Adrenal gland (tissue), 12 donors: Measurements from ENCODE around the gene CTTNBP2NL. TPM values are rescaled to one million over a fixed set of nuclear protein-coding genes. Genes with fewer than 3 reads are reported as not detected.

Experiments
- DNase-seq, 7 donors: peaks; one replicate each; pipeline ENCODE4 v3.0.0-alpha.2; 2019 to 2020
- H3K27ac ChIP-seq, 5 donors: fragments of 200-600 bp; sonication (generic) in 4 of 5; 1 replicate in 3 of 5; 2 replicates in 2 of 5; pipeline versions ENCODE4 v1.5.1 to v1.8.0; 2016 to 2020; ENCODE audit warnings: mild to moderate bottlenecking in 1 of 5
- H3K27me3 ChIP-seq: fragments of 200-600 bp; 2 replicates; pipeline ENCODE4 v1.8.0; 2021
- H3K36me3 ChIP-seq, 2 donors: fragments of 200-600 bp; replicated peaks in 1 of 2; 1 replicate in 1 of 2; 2 replicates in 1 of 2; pipeline versions ENCODE4 v1.5.1 to v1.8.0; 2018 to 2022
- H3K4me1 ChIP-seq, 2 donors: fragments of 200-600 bp; replicated peaks in 1 of 2; 1 replicate in 1 of 2; 2 replicates in 1 of 2; pipeline versions ENCODE4 v1.5.1 to v1.8.0; 2018 to 2021
- H3K4me3 ChIP-seq, 4 donors: fragments of 200-600 bp; sonication (generic) in 3 of 4; one replicate each; pipeline ENCODE4 v1.5.1; 2016 to 2018
- H3K9me3 ChIP-seq, 3 donors: fragments of 200-600 bp; sonication (generic) in 1 of 3; replicated peaks in 1 of 3; 1 replicate in 2 of 3; 2 replicates in 1 of 3; pipeline versions ENCODE4 v1.5.1 to v1.8.0; 2016 to 2021
- POLR2A ChIP-seq, 2 donors: fragments of 450-650 bp; IDR thresholded peaks; one replicate each; pipeline ENCODE4 v1.6.1; 2017; ENCODE audit warnings: antibody characterized with exemption in 2 of 2, mild to moderate bottlenecking in 2 of 2, moderate library complexity in 1 of 2
- WGBS, 4 donors: extraction: QIAGEN DNeasy Blood & Tissue Kit in 2 of 4; methylation state at CpG; one replicate each; pipeline versions ENCODE4 v1.1.5 to v1.1.7; 2013 to 2017; 5-methylcytosine and 5-hydroxymethylcytosine counted together
- intact Hi-C, 2 donors: fragments of 100-400 bp; cut with DNase I; formaldehyde crosslinking; loops; one replicate each; pipeline versions ENCODE4 v1.14.1 to v1.15.0; 2022 to 2023
- polyA plus RNA-seq, 3 donors: library from polyadenylated mRNA; stranded (reverse); fragments of 200-250 nt in 2 of 3; fragments of 350-450 nt in 1 of 3; fragmentation: Illumina TruSeq in 1 of 3; extraction: RNeasy Lipid Tissue Mini Kit (QIAGEN cat#74804) in 1 of 3; gene quantifications; one replicate each; pipeline ENCODE4 v1.2.3, GENCODE V29; 2013 to 2014
- total RNA-seq, 9 donors: library from RNA; depleted of rRNA in 4 of 9; stranded (reverse); fragments of >200 nt in 4 of 9; fragments of 120-200 nt in 1 of 9; fragmentation: NEBNext Ultra II Directional in 1 of 9; extraction: Animal tissue kit (Norgen Biotek cat#: 25700) in 1 of 9; gene quantifications; one replicate each; pipeline versions ENCODE4 v1.1.0 to v1.2.4, GENCODE V29; 2013 to 2023
- TF ChIP-seq, protein P1 (sequence below), 6 experiments: fragments of 450-650 bp in 4 of 6; fragments of 200-600 bp in 2 of 6; sonication (generic) in 1 of 6; IDR thresholded peaks; 1 replicate in 5 of 6; 2 replicates in 1 of 6; pipeline versions ENCODE4 v1.5.1 to v1.8.0; 2016 to 2021; ENCODE audit warnings: antibody characterized with exemption in 6 of 6, mild to moderate bottlenecking in 2 of 6, moderate library complexity in 1 of 6
- donor health status: healthy with polysubstance abuse.
- donor health status: Bipolar disorder and iron deficiency.
- donor health status: DM: yes; HTN: yes; CAD: no.
- donor health status: DM: no; HTN: no; CAD: no.
- donor health status: DM: no; HTN: no; CAD: no.
- donor health status: DM: yes; HTN: yes; CAD: no.

The CTTNBP2NL gene
- total and polyA plus RNA-seq, 12 donors: 2.5 to 22.0 (median 9.9) TPM

DNA sequence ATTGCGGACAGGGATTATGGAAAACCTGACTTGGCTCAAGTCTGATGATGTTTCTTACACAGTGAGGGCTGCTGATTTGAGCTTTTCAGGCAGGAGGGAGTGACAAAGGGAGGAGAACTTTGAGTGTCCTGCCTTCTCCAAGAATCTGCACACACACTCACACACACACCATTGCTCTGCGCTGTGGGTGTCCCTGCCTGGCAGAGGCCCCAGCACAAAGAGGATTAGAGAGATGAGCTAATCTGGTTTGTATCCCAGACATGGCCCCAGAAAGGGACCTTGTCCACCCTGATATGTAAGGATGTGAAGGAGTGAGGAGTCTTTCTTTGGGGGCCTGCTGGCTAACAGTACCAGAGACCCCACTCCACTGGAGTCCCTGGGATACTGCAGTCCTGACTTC is 106.8 kb downstream of the CTTNBP2NL start:
- H3K4me3 ChIP-seq: no peak overlapping the region
- intact Hi-C loops: loop anchor here (5.0 to 10.0 kb wide), 4 partner anchors 112 to 209 kb away; partner anchors contain the start of genes CAPZA1 (in 2 of the 2), ST7L (in 2 of the 2) and RHOC (in 1 of the 2)
- H3K4me1 ChIP-seq: peaks cover under 1 to 14% of the 10 kb centered on the region in 2 donors
- 79 to 86% (median 82%) methylated on average over 2 of the region's 2 CpGs for WGBS, 4 donors
- H3K27me3 ChIP-seq: no peaks in the 10 kb centered on the region
- no peaks in the 10 kb centered on the region for H3K9me3 ChIP-seq
- TF ChIP-seq, protein P1, sequence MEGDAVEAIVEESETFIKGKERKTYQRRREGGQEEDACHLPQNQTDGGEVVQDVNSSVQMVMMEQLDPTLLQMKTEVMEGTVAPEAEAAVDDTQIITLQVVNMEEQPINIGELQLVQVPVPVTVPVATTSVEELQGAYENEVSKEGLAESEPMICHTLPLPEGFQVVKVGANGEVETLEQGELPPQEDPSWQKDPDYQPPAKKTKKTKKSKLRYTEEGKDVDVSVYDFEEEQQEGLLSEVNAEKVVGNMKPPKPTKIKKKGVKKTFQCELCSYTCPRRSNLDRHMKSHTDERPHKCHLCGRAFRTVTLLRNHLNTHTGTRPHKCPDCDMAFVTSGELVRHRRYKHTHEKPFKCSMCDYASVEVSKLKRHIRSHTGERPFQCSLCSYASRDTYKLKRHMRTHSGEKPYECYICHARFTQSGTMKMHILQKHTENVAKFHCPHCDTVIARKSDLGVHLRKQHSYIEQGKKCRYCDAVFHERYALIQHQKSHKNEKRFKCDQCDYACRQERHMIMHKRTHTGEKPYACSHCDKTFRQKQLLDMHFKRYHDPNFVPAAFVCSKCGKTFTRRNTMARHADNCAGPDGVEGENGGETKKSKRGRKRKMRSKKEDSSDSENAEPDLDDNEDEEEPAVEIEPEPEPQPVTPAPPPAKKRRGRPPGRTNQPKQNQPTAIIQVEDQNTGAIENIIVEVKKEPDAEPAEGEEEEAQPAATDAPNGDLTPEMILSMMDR (IDR thresholded peaks at IDR 0.05): no peak
- TF ChIP-seq POLR2A (IDR thresholded peaks at IDR 0.05): no peak
- H3K36me3 ChIP-seq: no peaks in the 10 kb centered on the region
- no peak overlapping the region for H3K27ac ChIP-seq
- DNase-seq: no peak

DNA sequence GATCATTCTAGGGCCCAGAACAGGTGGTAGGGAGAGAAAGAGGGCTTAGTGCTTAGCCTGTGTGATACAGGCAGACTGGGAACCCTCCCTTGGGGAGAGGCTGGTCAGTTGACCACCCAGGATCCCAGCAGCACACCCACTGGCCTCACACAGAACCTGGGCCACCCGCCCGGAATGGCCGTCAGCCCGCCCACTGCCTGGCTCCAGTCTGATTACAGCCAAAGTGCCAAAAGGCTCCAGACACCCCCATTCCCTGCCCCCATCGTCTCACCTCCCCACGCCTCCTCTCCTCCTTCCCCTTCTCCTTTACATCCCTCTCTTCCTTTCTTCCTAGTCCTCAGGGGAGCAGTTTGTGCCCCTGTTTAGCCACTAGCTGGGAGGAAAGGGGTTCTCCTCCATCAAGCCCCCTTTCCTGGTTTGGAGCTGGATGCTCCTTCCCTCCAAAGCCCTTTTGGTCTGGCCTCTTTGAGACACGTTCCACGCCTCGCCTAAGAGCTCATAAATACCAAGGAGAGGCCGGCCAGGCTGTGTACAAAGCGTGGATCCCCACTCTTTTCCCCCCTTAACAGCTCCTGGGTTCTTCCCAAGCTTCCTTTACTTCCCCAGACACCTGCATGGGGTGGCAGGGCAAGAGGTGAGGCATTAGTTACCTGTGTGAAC is 108.1 kb downstream of the CTTNBP2NL start:
- no peak overlapping the region for H3K4me3 ChIP-seq
- 75 to 90% (median 86%) methylated on average over 10 to 11 of the region's 11 CpGs for WGBS, 4 donors
- intact Hi-C loops: loop anchor here (5.0 to 10.0 kb wide), 4 partner anchors 111 to 208 kb away; partner anchors contain the start of genes CAPZA1 (in 2 of the 2), ST7L (in 2 of the 2) and RHOC (in 1 of the 2)

DNA sequence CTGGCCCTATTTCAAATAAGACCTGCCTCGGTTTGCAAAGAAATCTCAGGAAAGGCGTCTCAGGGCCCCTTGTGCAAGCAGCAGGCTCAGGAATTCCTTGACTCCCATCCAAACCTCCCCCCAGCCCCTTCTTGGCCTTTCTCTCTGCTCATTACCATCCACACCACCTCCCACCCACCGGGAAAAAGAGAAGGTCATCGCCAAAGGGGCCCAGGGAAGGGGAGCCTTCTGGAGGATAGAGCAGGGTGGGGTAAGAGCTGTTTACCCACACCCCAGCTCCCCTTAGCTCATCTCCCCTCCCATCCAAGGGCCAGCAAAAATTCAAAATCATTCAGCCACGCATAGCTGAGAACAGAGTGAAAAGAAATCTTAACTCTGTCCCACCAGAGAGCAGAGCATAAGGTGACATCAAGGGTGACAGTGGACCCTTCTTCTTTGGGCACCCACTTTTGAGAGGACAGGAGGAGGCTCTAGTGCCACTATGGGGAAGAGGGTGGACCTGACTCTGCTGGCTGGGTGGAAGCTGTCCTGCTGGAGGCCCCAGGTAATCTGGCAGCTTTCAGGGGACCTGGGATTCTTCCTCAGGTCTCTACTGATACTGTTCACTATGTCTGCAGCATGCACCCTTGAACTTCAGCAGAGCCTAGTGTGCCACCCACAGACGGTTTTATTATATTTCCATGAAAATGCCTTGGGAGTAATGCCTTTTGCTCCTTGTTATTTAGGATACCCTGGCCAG is 108.8 kb downstream of the CTTNBP2NL start:
- H3K9me3 ChIP-seq: no peaks in the 10 kb centered on the region
- no peak for DNase-seq
- no peaks in the 10 kb centered on the region for H3K36me3 ChIP-seq
- H3K4me3 ChIP-seq: no peak overlapping the region
- no peaks in the 10 kb centered on the region for H3K27me3 ChIP-seq
- intact Hi-C loops: loop anchor here (5.0 to 10.0 kb wide), 4 partner anchors 110 to 207 kb away; partner anchors contain the start of genes CAPZA1 (in 2 of the 2), ST7L (in 2 of the 2) and RHOC (in 1 of the 2)
- 64 to 79% (median 72%) methylated on average over 5 to 6 of the region's 6 CpGs for WGBS, 4 donors
- H3K27ac ChIP-seq: no peak overlapping the region
- H3K4me1 ChIP-seq: peaks cover 8 to 28% of the 10 kb centered on the region in 2 donors
- no peak for TF ChIP-seq POLR2A (IDR thresholded peaks at IDR 0.05)
- TF ChIP-seq, protein P1 (IDR thresholded peaks at IDR 0.05): no peak

More for the DNA sequence above, 108.1 kb downstream of the CTTNBP2NL start:
- DNase-seq: no peak
- no peaks in the 10 kb centered on the region for H3K36me3 ChIP-seq
- peak overlapping the region in 1 of 5 donors; percentile 3 for H3K27ac ChIP-seq
- H3K27me3 ChIP-seq: no peaks in the 10 kb centered on the region
- TF ChIP-seq, protein P1 (IDR thresholded peaks at IDR 0.05): no peak
- no peak for TF ChIP-seq POLR2A (IDR thresholded peaks at IDR 0.05)
- H3K9me3 ChIP-seq: no peaks in the 10 kb centered on the region
- H3K4me1 ChIP-seq: peaks cover 8 to 27% of the 10 kb centered on the region in 2 donors

DNA sequence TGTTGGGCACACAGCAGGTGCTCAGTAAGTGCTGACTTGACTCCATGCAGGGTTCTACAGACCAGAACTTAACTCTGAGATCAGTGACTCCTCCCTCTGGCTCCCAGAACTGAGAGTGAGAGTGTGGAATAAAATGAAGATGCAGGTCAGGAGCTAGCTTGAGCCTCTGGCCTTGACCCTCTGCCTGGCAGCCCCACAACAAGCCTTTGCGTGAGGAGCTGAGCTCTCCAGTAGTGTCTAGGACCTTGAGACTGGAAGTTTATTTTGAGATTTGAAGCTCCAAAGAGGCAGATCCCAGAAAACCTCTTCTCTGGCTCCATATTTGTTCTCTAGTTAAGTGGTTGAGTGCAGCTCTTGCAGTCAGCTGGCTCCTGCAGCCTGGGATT is 109.4 kb downstream of the CTTNBP2NL start:
- DNase-seq: peak in 3 of 7 donors; percentile 37 to 46 (median 45)

More for the DNA sequence above, 109.4 kb downstream of the CTTNBP2NL start:
- Histone ChIP-seq H3K27ac (no peak overlapping the region), H3K36me3 (no peaks in the 10 kb centered on the region), H3K4me3 (no peak overlapping the region), H3K4me1 (peaks cover 8 to 28% of the 10 kb centered on the region in 2 donors), H3K9me3 (no peaks in the 10 kb centered on the region), H3K27me3 (no peaks in the 10 kb centered on the region)
- intact Hi-C loops: loop anchor here in 1 of 2 donors (10.0 kb wide), 1 partner anchor 109 kb away; the partner anchor contains the start of genes CAPZA1 and ST7L
- TF ChIP-seq POLR2A (IDR thresholded peaks at IDR 0.05): no peak
- TF ChIP-seq, protein P1 (IDR thresholded peaks at IDR 0.05): no peak
- 17 to 52% (median 41%) methylated on average over 1 of the region's 1 CpG for WGBS, 4 donors
